ENCODE results near the gene TRAK1. TPM values are rescaled to one million over a fixed set of nuclear protein-coding genes. Genes with fewer than 3 reads are reported as not detected.

Gene TRAK1
- polyA plus RNA-seq, 1 donor: 36.2 TPM

- no CpG with 5 or more reads among the region's 2 CpGs for WGBS (ENCODE audit: insufficient coverage, low lambda C conversion rate)
- no peaks in the 10 kb centered on the region for H3K4me1 ChIP-seq (ENCODE audit: control insufficient read depth, insufficient read depth, low read length)
- no peaks in the 10 kb centered on the region for H3K36me3 ChIP-seq (ENCODE audit: control insufficient read depth, insufficient read depth, low read length)
- no peak for DNase-seq
- no peak overlapping the region for H3K27ac ChIP-seq (ENCODE audit: low read length)
- peaks cover 7% of the 10 kb centered on the region for H3K9me3 ChIP-seq (ENCODE audit: control insufficient read depth, low read depth, low read length)
- no peaks in the 10 kb centered on the region for H3K27me3 ChIP-seq (ENCODE audit: control insufficient read depth, insufficient read depth, low read length)
- H3K4me3 ChIP-seq (ENCODE audit: low read length): no peak overlapping the region
Observed at GRCh38 chr3:42236611-42237010, 145.5 kb downstream of the TRAK1 start.

GRCh38 chr3:42246091-42246490 lies 154.9 kb downstream of the TRAK1 start:
- H3K4me3 ChIP-seq (ENCODE audit: low read length): no peak overlapping the region
- WGBS (ENCODE audit: insufficient coverage, low lambda C conversion rate): no CpG with 5 or more reads among the region's 1 CpG
- no peaks in the 10 kb centered on the region for H3K9me3 ChIP-seq (ENCODE audit: control insufficient read depth, low read depth, low read length)
- H3K4me1 ChIP-seq (ENCODE audit: control insufficient read depth, insufficient read depth, low read length): no peaks in the 10 kb centered on the region
- H3K27ac ChIP-seq (ENCODE audit: low read length): no peak overlapping the region
- no peaks in the 10 kb centered on the region for H3K36me3 ChIP-seq (ENCODE audit: control insufficient read depth, insufficient read depth, low read length)
- no peak for DNase-seq
- H3K27me3 ChIP-seq (ENCODE audit: control insufficient read depth, insufficient read depth, low read length): peaks cover 10% of the 10 kb centered on the region

- 33% methylated on average over 3 of the region's 9 CpGs for whole genome bisulfite sequencing (ENCODE audit: insufficient coverage, low lambda C conversion rate)
- Histone ChIP-seq H3K27me3 (ENCODE audit: control insufficient read depth, insufficient read depth, low read length) (peaks cover 13% of the 10 kb centered on the region), H3K36me3 (ENCODE audit: control insufficient read depth, insufficient read depth, low read length) (no peaks in the 10 kb centered on the region), H3K4me3 (ENCODE audit: low read length) (no peak overlapping the region), H3K9me3 (ENCODE audit: control insufficient read depth, low read depth, low read length) (no peaks in the 10 kb centered on the region), H3K4me1 (ENCODE audit: control insufficient read depth, insufficient read depth, low read length) (no peaks in the 10 kb centered on the region), H3K27ac (ENCODE audit: low read length) (no peak overlapping the region)
- peak; percentile 22 to 53 for DNase-seq
Observed at GRCh38 chr3:42247576-42248027, 156.4 kb downstream of the TRAK1 start.

DNA sequence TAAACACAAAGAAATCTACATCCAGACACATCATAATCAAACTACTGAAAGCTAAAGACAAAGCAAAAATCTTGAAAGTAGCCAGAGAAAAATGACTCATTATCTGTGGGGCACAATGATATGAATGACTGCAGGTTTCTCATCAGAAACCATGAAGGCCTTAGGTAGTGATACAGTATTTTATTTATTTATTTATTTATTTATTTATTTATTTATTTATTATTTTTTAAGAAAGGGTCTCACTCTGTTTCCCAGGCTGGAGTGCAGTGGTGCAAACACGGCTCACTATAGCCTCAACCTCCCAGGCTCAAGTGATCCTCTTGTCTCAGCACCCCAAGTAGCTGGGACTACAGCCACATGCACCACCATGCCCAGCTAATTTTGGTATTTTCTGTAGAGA lies 159.6 kb downstream of the TRAK1 start:
- WGBS (ENCODE audit: insufficient coverage, low lambda C conversion rate): no CpG with 5 or more reads among the region's 1 CpG
- H3K9me3 ChIP-seq (ENCODE audit: control insufficient read depth, low read depth, low read length): no peaks in the 10 kb centered on the region
- H3K4me3 ChIP-seq (ENCODE audit: low read length): no peak overlapping the region
- no peak for DNase-seq
- H3K27ac ChIP-seq (ENCODE audit: low read length): no peak overlapping the region
- peaks cover 9% of the 10 kb centered on the region for H3K27me3 ChIP-seq (ENCODE audit: control insufficient read depth, insufficient read depth, low read length)
- H3K4me1 ChIP-seq (ENCODE audit: control insufficient read depth, insufficient read depth, low read length): no peaks in the 10 kb centered on the region
- no peaks in the 10 kb centered on the region for H3K36me3 ChIP-seq (ENCODE audit: control insufficient read depth, insufficient read depth, low read length)

GRCh38 chr3:42254566-42254965 lies 163.4 kb downstream of the TRAK1 start:
- Histone ChIP-seq H3K9me3 (ENCODE audit: control insufficient read depth, low read depth, low read length) (no peaks in the 10 kb centered on the region), H3K27ac (ENCODE audit: low read length) (no peak overlapping the region), H3K27me3 (ENCODE audit: control insufficient read depth, insufficient read depth, low read length) (peaks cover 5% of the 10 kb centered on the region), H3K4me1 (ENCODE audit: control insufficient read depth, insufficient read depth, low read length) (no peaks in the 10 kb centered on the region), H3K4me3 (ENCODE audit: low read length) (no peak overlapping the region), H3K36me3 (ENCODE audit: control insufficient read depth, insufficient read depth, low read length) (no peaks in the 10 kb centered on the region)
- no CpG with 5 or more reads among the region's 3 CpGs for WGBS (ENCODE audit: insufficient coverage, low lambda C conversion rate)
- DNase-seq: no peak

- H3K27ac ChIP-seq (ENCODE audit: low read length): no peak overlapping the region
- H3K4me3 ChIP-seq (ENCODE audit: low read length): no peak overlapping the region
- H3K4me1 ChIP-seq (ENCODE audit: control insufficient read depth, insufficient read depth, low read length): no peaks in the 10 kb centered on the region
- peaks cover 17% of the 10 kb centered on the region for H3K27me3 ChIP-seq (ENCODE audit: control insufficient read depth, insufficient read depth, low read length)
- DNase-seq: no peak
- no CpG with 5 or more reads among the region's 1 CpG for WGBS (ENCODE audit: insufficient coverage, low lambda C conversion rate)
- H3K9me3 ChIP-seq (ENCODE audit: control insufficient read depth, low read depth, low read length): no peaks in the 10 kb centered on the region
- no peaks in the 10 kb centered on the region for H3K36me3 ChIP-seq (ENCODE audit: control insufficient read depth, insufficient read depth, low read length)
Observed at GRCh38 chr3:42256135-42256819, 165.1 kb downstream of the TRAK1 start.

GRCh38 chr3:42257007-42257406 lies 165.8 kb downstream of the TRAK1 start:
- peaks cover 22% of the 10 kb centered on the region for H3K27me3 ChIP-seq (ENCODE audit: control insufficient read depth, insufficient read depth, low read length)
- H3K36me3 ChIP-seq (ENCODE audit: control insufficient read depth, insufficient read depth, low read length): no peaks in the 10 kb centered on the region
- H3K4me3 ChIP-seq (ENCODE audit: low read length): no peak overlapping the region
- no peak for DNase-seq
- no peaks in the 10 kb centered on the region for H3K4me1 ChIP-seq (ENCODE audit: control insufficient read depth, insufficient read depth, low read length)
- no peak overlapping the region for H3K27ac ChIP-seq (ENCODE audit: low read length)
- 100% methylated on average over 1 of the region's 7 CpGs for WGBS (ENCODE audit: insufficient coverage, low lambda C conversion rate)
- no peaks in the 10 kb centered on the region for H3K9me3 ChIP-seq (ENCODE audit: control insufficient read depth, low read depth, low read length)

- Histone ChIP-seq H3K9me3 (ENCODE audit: control insufficient read depth, low read depth, low read length) (peaks cover 4% of the 10 kb centered on the region), H3K27ac (ENCODE audit: low read length) (no peak overlapping the region), H3K27me3 (ENCODE audit: control insufficient read depth, insufficient read depth, low read length) (peaks cover 74% of the 10 kb centered on the region), H3K4me3 (ENCODE audit: low read length) (no peak overlapping the region), H3K36me3 (ENCODE audit: control insufficient read depth, insufficient read depth, low read length) (no peaks in the 10 kb centered on the region), H3K4me1 (ENCODE audit: control insufficient read depth, insufficient read depth, low read length) (no peaks in the 10 kb centered on the region)
- no CpG with 5 or more reads among the region's 2 CpGs for WGBS (ENCODE audit: insufficient coverage, low lambda C conversion rate)
- no peak for DNase-seq
Observed at GRCh38 chr3:42262525-42262924, 171.4 kb downstream of the TRAK1 start.

- no peaks in the 10 kb centered on the region for H3K4me1 ChIP-seq (ENCODE audit: control insufficient read depth, insufficient read depth, low read length)
- DNase-seq: peak in 1 of 2 donors; percentile 28
Observed at GRCh38 chr3:42263354-42264346, 172.5 kb downstream of the TRAK1 start.

GRCh38 chr3:42264399-42265058 lies 173.4 kb downstream of the TRAK1 start:
- no peaks in the 10 kb centered on the region for H3K4me1 ChIP-seq (ENCODE audit: control insufficient read depth, insufficient read depth, low read length)
- H3K36me3 ChIP-seq (ENCODE audit: control insufficient read depth, insufficient read depth, low read length): no peaks in the 10 kb centered on the region
- DNase-seq: peak; percentile 38 to 57
- H3K27me3 ChIP-seq (ENCODE audit: control insufficient read depth, insufficient read depth, low read length): peaks cover 90% of the 10 kb centered on the region
- H3K9me3 ChIP-seq (ENCODE audit: control insufficient read depth, low read depth, low read length): peaks cover 4% of the 10 kb centered on the region
- WGBS (ENCODE audit: insufficient coverage, low lambda C conversion rate): no CpG with 5 or more reads among the region's 37 CpGs
- H3K4me3 ChIP-seq (ENCODE audit: low read length): no peak overlapping the region
- no peak overlapping the region for H3K27ac ChIP-seq (ENCODE audit: low read length)

More at GRCh38 chr3:42263354-42264346, 172.5 kb downstream of the TRAK1 start:
- Histone ChIP-seq H3K27me3 (ENCODE audit: control insufficient read depth, insufficient read depth, low read length) (peaks cover 85% of the 10 kb centered on the region), H3K9me3 (ENCODE audit: control insufficient read depth, low read depth, low read length) (peaks cover 4% of the 10 kb centered on the region), H3K27ac (ENCODE audit: low read length) (no peak overlapping the region), H3K36me3 (ENCODE audit: control insufficient read depth, insufficient read depth, low read length) (no peaks in the 10 kb centered on the region), H3K4me3 (ENCODE audit: low read length) (no peak overlapping the region)
- WGBS (ENCODE audit: insufficient coverage, low lambda C conversion rate): 34% methylated on average over 9 of the region's 56 CpGs
